K562 (cell line): Measurements from ENCODE around the gene TGM5. TPM values are rescaled to one million over a fixed set of nuclear protein-coding genes. Genes with fewer than 3 reads are reported as not detected.

ENCODE experiments used
- DIDO1 ChIP-seq: fragments of 450-650 bp; IDR thresholded peaks from 2 replicates; pipeline ENCODE4 v1.6.1; 2016; ENCODE audit warnings: low read depth, missing biosample characterization, missing genetic modification characterization
- HEY1 ChIP-seq: fragments of 250-450 bp; sonication (Bioruptor Pico); IDR thresholded peaks from 2 replicates; pipeline ENCODE4 v1.5.0; 2020; ENCODE audit warnings: mild to moderate bottlenecking, moderate library complexity, borderline replicate concordance
- KAT8 ChIP-seq: fragments of 450-650 bp; IDR thresholded peaks from 2 replicates; pipeline ENCODE4 v1.6.1; 2016; ENCODE audit warnings: low read depth, mild to moderate bottlenecking
- MEIS2 ChIP-seq: fragments of 450-650 bp; IDR thresholded peaks from 2 replicates; pipeline ENCODE4 v1.6.1; 2014; ENCODE audit warnings: mild to moderate bottlenecking; ENCODE audit not compliant: partially characterized antibody
- SETDB1 ChIP-seq: IDR thresholded peaks from one replicate; pipeline ENCODE4 v1.6.1; 2012; ENCODE audit warnings: low read length, control low read depth, inconsistent platforms
- SIN3B ChIP-seq: fragments of 450-650 bp; IDR thresholded peaks from 2 replicates; pipeline ENCODE4 v1.6.1; 2017; ENCODE audit warnings: low read depth, mild to moderate bottlenecking, moderate library complexity
- TAF9B ChIP-seq: fragments of 450-650 bp; IDR thresholded peaks from 2 replicates; pipeline ENCODE4 v1.6.1; 2018; ENCODE audit warnings: mild to moderate bottlenecking; ENCODE audit not compliant: partially characterized antibody
- ZBED1 ChIP-seq: IDR thresholded peaks from 2 replicates; pipeline ENCODE4 v1.6.1; 2014
- ZKSCAN8 ChIP-seq: fragments of 200-800 bp; sonication (Bioruptor generic); IDR thresholded peaks from 2 replicates; pipeline ENCODE4 v1.6.1; 2016; ENCODE audit warnings: missing genetic modification characterization, missing compliant biosample characterization
- ZNF12 ChIP-seq: sonication (generic); formaldehyde crosslinking; IDR thresholded peaks from 2 replicates; pipeline ENCODE4 v1.4.0; 2020; ENCODE audit warnings: mild to moderate bottlenecking, missing genetic modification reagents
- ZNF133 ChIP-seq: fragments of 250-450 bp; sonication (Bioruptor Pico); IDR thresholded peaks from 2 replicates; pipeline ENCODE4 v1.4.0; 2020; ENCODE audit warnings: mild to moderate bottlenecking
- polyA plus RNA-seq, 8 experiments: library from polyadenylated mRNA; depleted of rRNA in 4 of 8; stranded (reverse) in 5 of 8; unstranded in 3 of 8; fragments of >200 nt; fragmentation: Nextera tagmentation in 2 of 8; fragmentation: Illumina TruSeq in 1 of 8; extraction: Ambion mirVana in 2 of 8; extraction: Trizol in 1 of 8; gene quantifications; 2 replicates each; pipeline versions ENCODE4 v1.2.1 to v1.2.3, GENCODE V29; 2011 to 2014; ENCODE audit warnings: inconsistent platforms in 1 of 8, missing spikeins in 1 of 8
- total RNA-seq, 7 experiments: library from RNA; depleted of rRNA in 6 of 7; stranded (reverse); fragments of >200 nt in 6 of 7; fragmentation: Illumina TruSeq in 2 of 7; extraction: Trizol in 2 of 7; gene quantifications; 2 replicates each; pipeline versions ENCODE4 v1.2.1 to v1.2.3, GENCODE V29; 2011 to 2021; ENCODE audit warnings: low replicate concordance in 1 of 7
- TF ChIP-seq, protein P1 (sequence below): fragments of 450-650 bp; formaldehyde crosslinking; conservative IDR thresholded peaks from 2 replicates; pipeline ENCODE4 v1.4.0; 2022; ENCODE audit warnings: mild to moderate bottlenecking, missing genetic modification characterization
- TF ChIP-seq, protein P2 (sequence below): fragments of 250-450 bp; sonication (Bioruptor Pico); IDR thresholded peaks from 2 replicates; pipeline ENCODE4 v1.4.0; 2020; ENCODE audit warnings: mild to moderate bottlenecking, moderate library complexity, borderline replicate concordance
- TF ChIP-seq, protein P3 (sequence below), 2 experiments: fragments of 150-350 bp in 1 of 2; IDR thresholded peaks; 2 replicates each; pipeline ENCODE4 v1.6.1; 2012 to 2016; ENCODE audit warnings: low read depth in 2 of 2, low read length in 2 of 2, mild to moderate bottlenecking in 1 of 2, moderate library complexity in 1 of 2
- TF ChIP-seq, protein P4 (sequence below): sonication (generic); formaldehyde crosslinking; IDR thresholded peaks from 2 replicates; pipeline ENCODE4 v1.8.1; 2023; ENCODE audit warnings: mild to moderate bottlenecking, missing genetic modification reagents
- TF ChIP-seq, protein P5 (sequence below): fragments of 150-350 bp; IDR thresholded peaks from 2 replicates; pipeline ENCODE4 v1.6.1; 2014; ENCODE audit warnings: low read depth, mild to moderate bottlenecking, low read length, borderline replicate concordance

TGM5 gene
- total and polyA plus RNA-seq, 9 of the 15 experiments (the other 6 are each of a cell fraction or from before 2014, with no cell fraction given) = 0.03 to 0.10 (median 0.07) TPM; not detected in 6

DNA sequence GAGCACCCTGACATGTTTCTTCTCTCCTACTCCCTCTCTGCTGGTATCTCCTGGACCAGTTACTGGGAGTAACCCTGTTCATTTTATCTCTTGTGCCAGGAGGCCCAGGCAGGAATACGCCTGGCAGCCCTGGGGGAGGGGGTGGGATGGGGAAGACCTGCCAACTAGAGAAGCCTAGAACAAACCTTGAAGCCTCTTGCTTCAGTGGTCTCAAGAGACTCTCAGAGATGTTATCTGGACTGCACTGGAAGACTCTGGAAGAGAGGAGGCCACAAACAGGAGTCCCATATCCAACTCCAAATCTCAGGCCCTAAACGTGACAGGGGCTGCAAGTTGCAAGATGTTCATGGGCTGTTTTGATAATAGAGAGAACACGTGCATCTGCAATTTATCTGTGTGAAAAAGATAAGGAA is 45.7 kb downstream of the TGM5 start, which contains the start of gene EPB42 (continued):
- TF ChIP-seq ZNF12 (CRISPR knock-in tag) (no peak), KAT8 (no peak), ZBED1 (peak; percentile 60; the same call in 1 of the 2 replicates), SIN3B (no peak), ZNF133 (CRISPR knock-in tag) (no peak), TAF9B (peak; percentile 24), HEY1 (peak; percentile 47; the same call in 1 of the 2 replicates), ZKSCAN8 (CRISPR knock-in tag) (peak; percentile 67), SETDB1 (no peak), MEIS2 (no peak), DIDO1 (no peak)
- TF ChIP-seq, protein P1, sequence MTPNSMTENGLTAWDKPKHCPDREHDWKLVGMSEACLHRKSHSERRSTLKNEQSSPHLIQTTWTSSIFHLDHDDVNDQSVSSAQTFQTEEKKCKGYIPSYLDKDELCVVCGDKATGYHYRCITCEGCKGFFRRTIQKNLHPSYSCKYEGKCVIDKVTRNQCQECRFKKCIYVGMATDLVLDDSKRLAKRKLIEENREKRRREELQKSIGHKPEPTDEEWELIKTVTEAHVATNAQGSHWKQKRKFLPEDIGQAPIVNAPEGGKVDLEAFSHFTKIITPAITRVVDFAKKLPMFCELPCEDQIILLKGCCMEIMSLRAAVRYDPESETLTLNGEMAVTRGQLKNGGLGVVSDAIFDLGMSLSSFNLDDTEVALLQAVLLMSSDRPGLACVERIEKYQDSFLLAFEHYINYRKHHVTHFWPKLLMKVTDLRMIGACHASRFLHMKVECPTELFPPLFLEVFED (CRISPR knock-in tag) = no peak
- TF ChIP-seq, protein P2, sequence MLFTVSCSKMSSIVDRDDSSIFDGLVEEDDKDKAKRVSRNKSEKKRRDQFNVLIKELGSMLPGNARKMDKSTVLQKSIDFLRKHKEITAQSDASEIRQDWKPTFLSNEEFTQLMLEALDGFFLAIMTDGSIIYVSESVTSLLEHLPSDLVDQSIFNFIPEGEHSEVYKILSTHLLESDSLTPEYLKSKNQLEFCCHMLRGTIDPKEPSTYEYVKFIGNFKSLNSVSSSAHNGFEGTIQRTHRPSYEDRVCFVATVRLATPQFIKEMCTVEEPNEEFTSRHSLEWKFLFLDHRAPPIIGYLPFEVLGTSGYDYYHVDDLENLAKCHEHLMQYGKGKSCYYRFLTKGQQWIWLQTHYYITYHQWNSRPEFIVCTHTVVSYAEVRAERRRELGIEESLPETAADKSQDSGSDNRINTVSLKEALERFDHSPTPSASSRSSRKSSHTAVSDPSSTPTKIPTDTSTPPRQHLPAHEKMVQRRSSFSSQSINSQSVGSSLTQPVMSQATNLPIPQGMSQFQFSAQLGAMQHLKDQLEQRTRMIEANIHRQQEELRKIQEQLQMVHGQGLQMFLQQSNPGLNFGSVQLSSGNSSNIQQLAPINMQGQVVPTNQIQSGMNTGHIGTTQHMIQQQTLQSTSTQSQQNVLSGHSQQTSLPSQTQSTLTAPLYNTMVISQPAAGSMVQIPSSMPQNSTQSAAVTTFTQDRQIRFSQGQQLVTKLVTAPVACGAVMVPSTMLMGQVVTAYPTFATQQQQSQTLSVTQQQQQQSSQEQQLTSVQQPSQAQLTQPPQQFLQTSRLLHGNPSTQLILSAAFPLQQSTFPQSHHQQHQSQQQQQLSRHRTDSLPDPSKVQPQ (CRISPR knock-in tag) = peak; percentile 41; the same call in 1 of the 2 replicates
- TF ChIP-seq, protein P3, sequence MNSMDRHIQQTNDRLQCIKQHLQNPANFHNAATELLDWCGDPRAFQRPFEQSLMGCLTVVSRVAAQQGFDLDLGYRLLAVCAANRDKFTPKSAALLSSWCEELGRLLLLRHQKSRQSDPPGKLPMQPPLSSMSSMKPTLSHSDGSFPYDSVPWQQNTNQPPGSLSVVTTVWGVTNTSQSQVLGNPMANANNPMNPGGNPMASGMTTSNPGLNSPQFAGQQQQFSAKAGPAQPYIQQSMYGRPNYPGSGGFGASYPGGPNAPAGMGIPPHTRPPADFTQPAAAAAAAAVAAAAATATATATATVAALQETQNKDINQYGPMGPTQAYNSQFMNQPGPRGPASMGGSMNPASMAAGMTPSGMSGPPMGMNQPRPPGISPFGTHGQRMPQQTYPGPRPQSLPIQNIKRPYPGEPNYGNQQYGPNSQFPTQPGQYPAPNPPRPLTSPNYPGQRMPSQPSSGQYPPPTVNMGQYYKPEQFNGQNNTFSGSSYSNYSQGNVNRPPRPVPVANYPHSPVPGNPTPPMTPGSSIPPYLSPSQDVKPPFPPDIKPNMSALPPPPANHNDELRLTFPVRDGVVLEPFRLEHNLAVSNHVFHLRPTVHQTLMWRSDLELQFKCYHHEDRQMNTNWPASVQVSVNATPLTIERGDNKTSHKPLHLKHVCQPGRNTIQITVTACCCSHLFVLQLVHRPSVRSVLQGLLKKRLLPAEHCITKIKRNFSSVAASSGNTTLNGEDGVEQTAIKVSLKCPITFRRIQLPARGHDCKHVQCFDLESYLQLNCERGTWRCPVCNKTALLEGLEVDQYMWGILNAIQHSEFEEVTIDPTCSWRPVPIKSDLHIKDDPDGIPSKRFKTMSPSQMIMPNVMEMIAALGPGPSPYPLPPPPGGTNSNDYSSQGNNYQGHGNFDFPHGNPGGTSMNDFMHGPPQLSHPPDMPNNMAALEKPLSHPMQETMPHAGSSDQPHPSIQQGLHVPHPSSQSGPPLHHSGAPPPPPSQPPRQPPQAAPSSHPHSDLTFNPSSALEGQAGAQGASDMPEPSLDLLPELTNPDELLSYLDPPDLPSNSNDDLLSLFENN (IDR thresholded peaks at IDR 0.05; ENCODE audit: low read depth in 2 of 2, low read length in 2 of 2) = peak in 1 of 2 experiments; percentile 68; a peak in 1 of 4 replicates
- TF ChIP-seq, protein P4, sequence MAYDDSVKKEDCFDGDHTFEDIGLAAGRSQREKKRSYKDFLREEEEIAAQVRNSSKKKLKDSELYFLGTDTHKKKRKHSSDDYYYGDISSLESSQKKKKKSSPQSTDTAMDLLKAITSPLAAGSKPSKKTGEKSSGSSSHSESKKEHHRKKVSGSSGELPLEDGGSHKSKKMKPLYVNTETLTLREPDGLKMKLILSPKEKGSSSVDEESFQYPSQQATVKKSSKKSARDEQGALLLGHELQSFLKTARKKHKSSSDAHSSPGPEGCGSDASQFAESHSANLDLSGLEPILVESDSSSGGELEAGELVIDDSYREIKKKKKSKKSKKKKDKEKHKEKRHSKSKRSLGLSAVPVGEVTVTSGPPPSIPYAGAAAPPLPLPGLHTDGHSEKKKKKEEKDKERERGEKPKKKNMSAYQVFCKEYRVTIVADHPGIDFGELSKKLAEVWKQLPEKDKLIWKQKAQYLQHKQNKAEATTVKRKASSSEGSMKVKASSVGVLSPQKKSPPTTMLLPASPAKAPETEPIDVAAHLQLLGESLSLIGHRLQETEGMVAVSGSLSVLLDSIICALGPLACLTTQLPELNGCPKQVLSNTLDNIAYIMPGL (CRISPR knock-in tag) = no peak
- TF ChIP-seq, protein P5, sequence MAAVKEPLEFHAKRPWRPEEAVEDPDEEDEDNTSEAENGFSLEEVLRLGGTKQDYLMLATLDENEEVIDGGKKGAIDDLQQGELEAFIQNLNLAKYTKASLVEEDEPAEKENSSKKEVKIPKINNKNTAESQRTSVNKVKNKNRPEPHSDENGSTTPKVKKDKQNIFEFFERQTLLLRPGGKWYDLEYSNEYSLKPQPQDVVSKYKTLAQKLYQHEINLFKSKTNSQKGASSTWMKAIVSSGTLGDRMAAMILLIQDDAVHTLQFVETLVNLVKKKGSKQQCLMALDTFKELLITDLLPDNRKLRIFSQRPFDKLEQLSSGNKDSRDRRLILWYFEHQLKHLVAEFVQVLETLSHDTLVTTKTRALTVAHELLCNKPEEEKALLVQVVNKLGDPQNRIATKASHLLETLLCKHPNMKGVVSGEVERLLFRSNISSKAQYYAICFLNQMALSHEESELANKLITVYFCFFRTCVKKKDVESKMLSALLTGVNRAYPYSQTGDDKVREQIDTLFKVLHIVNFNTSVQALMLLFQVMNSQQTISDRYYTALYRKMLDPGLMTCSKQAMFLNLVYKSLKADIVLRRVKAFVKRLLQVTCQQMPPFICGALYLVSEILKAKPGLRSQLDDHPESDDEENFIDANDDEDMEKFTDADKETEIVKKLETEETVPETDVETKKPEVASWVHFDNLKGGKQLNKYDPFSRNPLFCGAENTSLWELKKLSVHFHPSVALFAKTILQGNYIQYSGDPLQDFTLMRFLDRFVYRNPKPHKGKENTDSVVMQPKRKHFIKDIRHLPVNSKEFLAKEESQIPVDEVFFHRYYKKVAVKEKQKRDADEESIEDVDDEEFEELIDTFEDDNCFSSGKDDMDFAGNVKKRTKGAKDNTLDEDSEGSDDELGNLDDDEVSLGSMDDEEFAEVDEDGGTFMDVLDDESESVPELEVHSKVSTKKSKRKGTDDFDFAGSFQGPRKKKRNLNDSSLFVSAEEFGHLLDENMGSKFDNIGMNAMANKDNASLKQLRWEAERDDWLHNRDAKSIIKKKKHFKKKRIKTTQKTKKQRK = no peak
